Osteocyte (in vitro differentiated cells): Measurements from ENCODE around the gene CDC42SE2. TPM values are rescaled to one million over a fixed set of nuclear protein-coding genes. Genes with fewer than 3 reads are reported as not detected.
"Not testable (repeated sequence)": the region's sequence is repeated elsewhere in the genome, so short reads cannot be mapped to it uniquely, and the experiment has no call there.

Source experiments
- DNase-seq: peaks from one replicate; pipeline ENCODE4 v3.0.0; 2021; ENCODE audit warnings: mixed read lengths; ENCODE audit not compliant: unreplicated experiment; ENCODE audit errors: extremely low spot score
- H3K27ac Mint-ChIP-seq: one replicate; pipeline ENCODE4 v1.8.0; 2021; ENCODE audit warnings: mild to moderate bottlenecking, mixed read lengths; ENCODE audit not compliant: unreplicated experiment
- H3K27me3 Mint-ChIP-seq: one replicate; pipeline ENCODE4 v1.8.0; 2021; ENCODE audit warnings: mixed read lengths; ENCODE audit not compliant: unreplicated experiment
- H3K36me3 Mint-ChIP-seq: one replicate; pipeline ENCODE4 v1.8.0; 2021; ENCODE audit warnings: mixed read lengths; ENCODE audit not compliant: unreplicated experiment
- H3K4me1 Mint-ChIP-seq: one replicate; pipeline ENCODE4 v1.8.0; 2021; ENCODE audit warnings: mixed read lengths; ENCODE audit not compliant: unreplicated experiment
- H3K4me3 Mint-ChIP-seq: one replicate; pipeline ENCODE4 v1.8.0; 2021; ENCODE audit warnings: mild to moderate bottlenecking, moderate library complexity, mixed read lengths; ENCODE audit not compliant: unreplicated experiment
- H3K9me3 Mint-ChIP-seq: one replicate; pipeline ENCODE4 v1.8.0; 2021; ENCODE audit warnings: mixed read lengths; ENCODE audit not compliant: unreplicated experiment
- CTCF ChIP-seq: fragments of 200-600 bp; sonication (generic); IDR thresholded peaks from 2 replicates; pipeline ENCODE4 v1.5.0; 2021; ENCODE audit warnings: antibody characterized with exemption, mild to moderate bottlenecking, moderate library complexity
- total RNA-seq: library from RNA; stranded (reverse); gene quantifications from 2 replicates; pipeline ENCODE4 v1.2.1, GENCODE V29; 2021

CDC42SE2 gene
- total RNA-seq, 1 donor from 2014 or later, result 21.6 TPM

GRCh38 chr5:131394128-131394527 is 130.3 kb downstream of the CDC42SE2 start:
- no peak overlapping the region for H3K4me3 Mint-ChIP-seq
- no peaks in the 10 kb centered on the region for H3K9me3 Mint-ChIP-seq
- no peak for DNase-seq
- TF ChIP-seq CTCF, result no peak
- H3K4me1 Mint-ChIP-seq, result peaks cover 14% of the 10 kb centered on the region
- H3K27ac Mint-ChIP-seq, result no peak overlapping the region
- no peaks in the 10 kb centered on the region for H3K27me3 Mint-ChIP-seq
- H3K36me3 Mint-ChIP-seq, result peaks cover 59% of the 10 kb centered on the region

- Mint-ChIP-seq H3K9me3 (peaks cover 4% of the 10 kb centered on the region), H3K27me3 (no peaks in the 10 kb centered on the region), H3K27ac (no peak overlapping the region), H3K4me1 (peaks cover 14% of the 10 kb centered on the region), H3K4me3 (no peak overlapping the region), H3K36me3 (peaks cover 65% of the 10 kb centered on the region)
- no peak for DNase-seq
- TF ChIP-seq CTCF, result no peak
These were observed 132.2 kb downstream of the CDC42SE2 start for GRCh38 chr5:131396015-131396414.

GRCh38 chr5:131396630-131397273 is 132.9 kb downstream of the CDC42SE2 start:
- peaks cover 14% of the 10 kb centered on the region for H3K4me1 Mint-ChIP-seq
- peaks cover 61% of the 10 kb centered on the region for H3K36me3 Mint-ChIP-seq
- H3K9me3 Mint-ChIP-seq, result peaks cover 5% of the 10 kb centered on the region
- no peak for TF ChIP-seq CTCF
- no peak for DNase-seq
- peak overlapping the region; percentile 50 for H3K27ac Mint-ChIP-seq
- no peaks in the 10 kb centered on the region for H3K27me3 Mint-ChIP-seq
- H3K4me3 Mint-ChIP-seq, result no peak overlapping the region

- Mint-ChIP-seq H3K36me3 (peaks cover 63% of the 10 kb centered on the region), H3K4me1 (peaks cover 14% of the 10 kb centered on the region), H3K9me3 (peaks cover 23% of the 10 kb centered on the region)
- not testable (repeated sequence) for H3K4me3 Mint-ChIP-seq, DNase-seq, H3K27ac Mint-ChIP-seq, H3K27me3 Mint-ChIP-seq
These were observed 135.2 kb downstream of the CDC42SE2 start for GRCh38 chr5:131399007-131399406.

- H3K4me1 Mint-ChIP-seq, result peaks cover 14% of the 10 kb centered on the region
- H3K9me3 Mint-ChIP-seq, result peaks cover 23% of the 10 kb centered on the region
- no peak overlapping the region for H3K4me3 Mint-ChIP-seq
- TF ChIP-seq CTCF, result no peak
- no peaks in the 10 kb centered on the region for H3K27me3 Mint-ChIP-seq
- no peak overlapping the region for H3K27ac Mint-ChIP-seq
- peaks cover 58% of the 10 kb centered on the region for H3K36me3 Mint-ChIP-seq
- DNase-seq, result no peak
These were observed 136.7 kb downstream of the CDC42SE2 start for GRCh38 chr5:131400585-131400984.
